ENCODE data around the gene PTPRN2.
"Not testable (repeated sequence)": the region's sequence is repeated elsewhere in the genome, so short reads cannot be mapped to it uniquely, and the experiment has no call there.

PTPRN2 gene

GRCh38 chr7:158033925-158034324 lies 553.7 kb downstream of the PTPRN2 start:
- not testable (repeated sequence) for H3K79me1 ChIP-seq (ENCODE audit: low read length); H3K36me3 ChIP-seq (ENCODE audit: control insufficient read depth, insufficient read depth, low read length); H3K4me3 ChIP-seq (ENCODE audit: low read length); H2BK120ac ChIP-seq (ENCODE audit: low read depth, low read length); H2AK5ac ChIP-seq (ENCODE audit: low read length); H3K79me2 ChIP-seq (ENCODE audit: control insufficient read depth, insufficient read depth, low read length); H4K8ac ChIP-seq (ENCODE audit: low read depth, low read length); H3K56ac ChIP-seq (ENCODE audit: low read length); H3K4me1 ChIP-seq (ENCODE audit: control insufficient read depth, low read depth, low read length); H3K27me3 ChIP-seq (ENCODE audit: insufficient read depth, low read length, poor library complexity); H4K5ac ChIP-seq (ENCODE audit: low read length); H3K4ac ChIP-seq (ENCODE audit: low read depth, low read length); H3K27ac ChIP-seq (ENCODE audit: low read depth, low read length); H2BK15ac ChIP-seq (replicated peaks; ENCODE audit: low read depth); H3K9ac ChIP-seq (ENCODE audit: low read length); H3K18ac ChIP-seq (ENCODE audit: low read length); DNase-seq; H2BK5ac ChIP-seq (ENCODE audit: low read length); H3K4me2 ChIP-seq (ENCODE audit: low read length); H3K23ac ChIP-seq (ENCODE audit: low read length)
- no CpG with 5 or more reads among the region's 6 CpGs for WGBS (ENCODE audit: extremely low coverage, insufficient coverage, low lambda C conversion rate)

DNA sequence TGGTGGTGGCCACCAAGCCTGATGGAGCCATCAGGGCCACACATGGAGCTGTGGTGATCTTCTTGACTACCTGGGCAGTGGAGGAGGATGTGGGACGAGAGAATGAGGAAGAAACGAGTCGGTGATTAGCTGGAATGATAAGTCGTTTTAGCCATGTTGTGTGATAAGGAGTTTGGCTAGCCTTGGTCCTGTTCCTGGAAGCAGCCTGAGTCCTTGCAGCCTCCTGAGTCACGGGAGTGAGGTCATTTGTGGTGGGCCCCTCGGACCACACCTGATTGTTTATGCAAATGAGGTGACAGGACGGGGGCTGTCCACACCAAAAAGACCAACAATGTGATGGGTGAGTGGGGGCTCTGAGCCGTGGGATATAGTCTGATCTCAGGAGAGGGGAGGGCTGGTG lies 554.4 kb downstream of the PTPRN2 start:
- H3K9ac ChIP-seq (ENCODE audit: low read length) = no peak overlapping the region
- no peak overlapping the region for H3K56ac ChIP-seq (ENCODE audit: low read length)
- H3K27ac ChIP-seq (ENCODE audit: low read depth, low read length) = no peak overlapping the region
- no peaks in the 10 kb centered on the region for H3K79me2 ChIP-seq (ENCODE audit: control insufficient read depth, insufficient read depth, low read length)
- no peak for DNase-seq
- H2BK15ac ChIP-seq (replicated peaks; ENCODE audit: low read depth) = no peak overlapping the region
- H2AK5ac ChIP-seq (ENCODE audit: low read length) = no peak overlapping the region
- no peak overlapping the region for H3K4ac ChIP-seq (ENCODE audit: low read depth, low read length)
- no peak overlapping the region for H3K23ac ChIP-seq (ENCODE audit: low read length)
- no peak overlapping the region for H3K4me2 ChIP-seq (ENCODE audit: low read length)
- no peak overlapping the region for H2BK5ac ChIP-seq (ENCODE audit: low read length)
- no peak overlapping the region for H3K4me3 ChIP-seq (ENCODE audit: low read length)
- H4K5ac ChIP-seq (ENCODE audit: low read length) = no peak overlapping the region
- WGBS (ENCODE audit: extremely low coverage, insufficient coverage, low lambda C conversion rate) = no CpG with 5 or more reads among the region's 8 CpGs
- H2BK120ac ChIP-seq (ENCODE audit: low read depth, low read length) = no peak overlapping the region
- H4K8ac ChIP-seq (ENCODE audit: low read depth, low read length) = no peak overlapping the region
- no peak overlapping the region for H3K18ac ChIP-seq (ENCODE audit: low read length)
- no peaks in the 10 kb centered on the region for H3K27me3 ChIP-seq (ENCODE audit: insufficient read depth, low read length, poor library complexity)
- no peaks in the 10 kb centered on the region for H3K36me3 ChIP-seq (ENCODE audit: control insufficient read depth, insufficient read depth, low read length)
- H3K79me1 ChIP-seq (ENCODE audit: low read length) = no peaks in the 10 kb centered on the region
- no peaks in the 10 kb centered on the region for H3K4me1 ChIP-seq (ENCODE audit: control insufficient read depth, low read depth, low read length)

- no peak overlapping the region for H2BK5ac ChIP-seq (ENCODE audit: low read length)
- H2AK5ac ChIP-seq (ENCODE audit: low read length) = no peak overlapping the region
- H4K8ac ChIP-seq (ENCODE audit: low read depth, low read length) = no peak overlapping the region
- H3K18ac ChIP-seq (ENCODE audit: low read length) = no peak overlapping the region
- DNase-seq = no peak
- H4K5ac ChIP-seq (ENCODE audit: low read length) = no peak overlapping the region
- H3K79me1 ChIP-seq (ENCODE audit: low read length) = no peaks in the 10 kb centered on the region
- H3K4me1 ChIP-seq (ENCODE audit: control insufficient read depth, low read depth, low read length) = no peaks in the 10 kb centered on the region
- no peak overlapping the region for H3K9ac ChIP-seq (ENCODE audit: low read length)
- no CpG with 5 or more reads among the region's 11 CpGs for WGBS (ENCODE audit: extremely low coverage, insufficient coverage, low lambda C conversion rate)
- no peaks in the 10 kb centered on the region for H3K79me2 ChIP-seq (ENCODE audit: control insufficient read depth, insufficient read depth, low read length)
- H3K4me3 ChIP-seq (ENCODE audit: low read length) = no peak overlapping the region
- H3K27ac ChIP-seq (ENCODE audit: low read depth, low read length) = no peak overlapping the region
- H3K4me2 ChIP-seq (ENCODE audit: low read length) = no peak overlapping the region
- no peaks in the 10 kb centered on the region for H3K27me3 ChIP-seq (ENCODE audit: insufficient read depth, low read length, poor library complexity)
- H3K23ac ChIP-seq (ENCODE audit: low read length) = no peak overlapping the region
- H2BK15ac ChIP-seq (replicated peaks; ENCODE audit: low read depth) = no peak overlapping the region
- no peak overlapping the region for H3K56ac ChIP-seq (ENCODE audit: low read length)
- H3K4ac ChIP-seq (ENCODE audit: low read depth, low read length) = no peak overlapping the region
- H2BK120ac ChIP-seq (ENCODE audit: low read depth, low read length) = no peak overlapping the region
- no peaks in the 10 kb centered on the region for H3K36me3 ChIP-seq (ENCODE audit: control insufficient read depth, insufficient read depth, low read length)
These were observed 555.0 kb downstream of the PTPRN2 start for GRCh38 chr7:158032561-158033115.

DNA sequence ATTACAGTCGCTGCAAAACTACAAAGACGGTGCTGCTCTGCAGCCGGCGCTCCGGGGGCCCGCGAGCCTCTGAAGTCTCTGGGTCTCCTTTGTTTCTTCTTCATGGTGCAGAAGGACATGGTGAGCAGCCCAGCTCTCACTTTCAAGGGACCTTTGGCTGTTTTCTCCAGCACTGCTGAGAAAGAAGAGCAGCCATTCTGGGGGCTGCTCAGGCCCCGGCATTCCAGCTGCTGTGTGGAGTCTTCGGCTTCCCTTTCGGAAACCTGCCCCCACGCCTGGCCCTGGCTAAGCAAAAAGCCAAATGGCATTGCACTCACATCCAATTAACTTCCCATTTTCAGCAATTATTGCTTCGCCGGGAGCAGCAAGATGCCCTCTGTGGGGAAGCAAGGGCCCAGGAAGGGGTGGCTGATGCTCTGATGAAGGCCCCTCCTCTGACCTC lies 555.7 kb downstream of the PTPRN2 start:
- H3K27me3 ChIP-seq (ENCODE audit: insufficient read depth, low read length, poor library complexity) = no peaks in the 10 kb centered on the region
- H2BK5ac ChIP-seq (ENCODE audit: low read length) = no peak overlapping the region
- no peak overlapping the region for H2BK120ac ChIP-seq (ENCODE audit: low read depth, low read length)
- no peak overlapping the region for H3K4me3 ChIP-seq (ENCODE audit: low read length)
- H3K79me2 ChIP-seq (ENCODE audit: control insufficient read depth, insufficient read depth, low read length) = no peaks in the 10 kb centered on the region
- no peak overlapping the region for H3K27ac ChIP-seq (ENCODE audit: low read depth, low read length)
- no peaks in the 10 kb centered on the region for H3K4me1 ChIP-seq (ENCODE audit: control insufficient read depth, low read depth, low read length)
- H3K23ac ChIP-seq (ENCODE audit: low read length) = no peak overlapping the region
- no peak overlapping the region for H4K5ac ChIP-seq (ENCODE audit: low read length)
- no peak overlapping the region for H2BK15ac ChIP-seq (replicated peaks; ENCODE audit: low read depth)
- no peak overlapping the region for H3K56ac ChIP-seq (ENCODE audit: low read length)
- H3K18ac ChIP-seq (ENCODE audit: low read length) = no peak overlapping the region
- H3K79me1 ChIP-seq (ENCODE audit: low read length) = no peaks in the 10 kb centered on the region
- H3K4ac ChIP-seq (ENCODE audit: low read depth, low read length) = no peak overlapping the region
- no peaks in the 10 kb centered on the region for H3K36me3 ChIP-seq (ENCODE audit: control insufficient read depth, insufficient read depth, low read length)
- H3K9ac ChIP-seq (ENCODE audit: low read length) = no peak overlapping the region
- H2AK5ac ChIP-seq (ENCODE audit: low read length) = no peak overlapping the region
- no peak overlapping the region for H3K4me2 ChIP-seq (ENCODE audit: low read length)
- no CpG with 5 or more reads among the region's 13 CpGs for WGBS (ENCODE audit: extremely low coverage, insufficient coverage, low lambda C conversion rate)
- DNase-seq = no peak
- no peak overlapping the region for H4K8ac ChIP-seq (ENCODE audit: low read depth, low read length)

DNA sequence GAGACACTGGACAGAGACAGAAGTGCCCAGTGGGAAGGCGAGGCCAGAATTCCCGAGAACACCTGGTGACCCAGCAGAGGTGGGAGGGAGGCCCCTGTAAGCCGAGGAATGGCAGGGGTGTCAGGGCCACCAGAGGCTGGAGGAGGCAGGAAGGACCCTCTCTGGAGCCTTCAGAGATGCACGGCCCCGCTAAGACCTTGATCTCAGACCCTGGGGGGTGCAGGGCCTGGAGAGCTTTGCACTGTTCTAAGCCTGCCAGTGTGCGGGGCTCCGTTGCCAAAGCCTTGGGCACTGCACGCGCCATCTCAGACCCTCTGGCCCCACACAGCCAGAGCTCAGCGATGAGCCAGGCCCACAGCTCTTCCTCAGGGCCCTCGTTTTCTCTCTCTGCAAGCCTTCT lies 557.1 kb downstream of the PTPRN2 start:
- Histone ChIP-seq H3K9ac (ENCODE audit: low read length) (no peak overlapping the region), H3K79me1 (ENCODE audit: low read length) (no peaks in the 10 kb centered on the region), H3K4me1 (ENCODE audit: control insufficient read depth, low read depth, low read length) (no peaks in the 10 kb centered on the region), H4K5ac (ENCODE audit: low read length) (no peak overlapping the region), H2BK5ac (ENCODE audit: low read length) (no peak overlapping the region), H3K18ac (ENCODE audit: low read length) (no peak overlapping the region), H2BK120ac (ENCODE audit: low read depth, low read length) (no peak overlapping the region), H3K4me3 (ENCODE audit: low read length) (no peak overlapping the region), H4K8ac (ENCODE audit: low read depth, low read length) (no peak overlapping the region), H3K27me3 (ENCODE audit: insufficient read depth, low read length, poor library complexity) (no peaks in the 10 kb centered on the region), H3K79me2 (ENCODE audit: control insufficient read depth, insufficient read depth, low read length) (no peaks in the 10 kb centered on the region), H3K4me2 (ENCODE audit: low read length) (no peak overlapping the region), H3K23ac (ENCODE audit: low read length) (no peak overlapping the region), H2AK5ac (ENCODE audit: low read length) (no peak overlapping the region), H3K27ac (ENCODE audit: low read depth, low read length) (no peak overlapping the region), H3K4ac (ENCODE audit: low read depth, low read length) (no peak overlapping the region), H2BK15ac (replicated peaks; ENCODE audit: low read depth) (no peak overlapping the region), H3K56ac (ENCODE audit: low read length) (no peak overlapping the region), H3K36me3 (ENCODE audit: control insufficient read depth, insufficient read depth, low read length) (no peaks in the 10 kb centered on the region)
- DNase-seq = no peak
- WGBS (ENCODE audit: extremely low coverage, insufficient coverage, low lambda C conversion rate) = no CpG with 5 or more reads among the region's 11 CpGs

DNA sequence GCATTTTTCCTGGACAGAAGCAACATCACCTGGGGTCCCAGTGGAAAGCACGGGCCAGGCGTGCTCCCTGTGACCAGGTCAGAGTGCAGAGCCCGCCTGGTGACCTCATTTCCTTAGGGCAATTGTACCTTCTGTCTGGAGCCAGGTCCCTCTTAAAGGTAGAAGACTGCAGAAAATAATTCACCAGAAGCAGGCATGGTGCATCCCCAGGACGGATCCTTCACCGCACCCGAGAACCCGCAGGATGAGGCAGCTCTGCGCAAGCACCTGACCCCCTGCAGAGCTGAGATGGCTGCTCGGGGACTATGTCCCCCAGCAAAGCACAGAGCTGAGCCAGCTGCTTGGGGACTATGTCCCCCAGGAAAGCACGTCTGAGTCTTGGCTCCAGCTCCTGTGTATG lies 557.6 kb downstream of the PTPRN2 start:
- Histone ChIP-seq H2BK5ac (ENCODE audit: low read length) (no peak overlapping the region), H3K4me3 (ENCODE audit: low read length) (no peak overlapping the region), H3K4ac (ENCODE audit: low read depth, low read length) (no peak overlapping the region), H3K56ac (ENCODE audit: low read length) (no peak overlapping the region), H3K18ac (ENCODE audit: low read length) (no peak overlapping the region), H3K23ac (ENCODE audit: low read length) (no peak overlapping the region), H2AK5ac (ENCODE audit: low read length) (no peak overlapping the region), H2BK15ac (replicated peaks; ENCODE audit: low read depth) (no peak overlapping the region), H3K27me3 (ENCODE audit: insufficient read depth, low read length, poor library complexity) (no peaks in the 10 kb centered on the region), H3K27ac (ENCODE audit: low read depth, low read length) (no peak overlapping the region), H4K5ac (ENCODE audit: low read length) (no peak overlapping the region), H3K36me3 (ENCODE audit: control insufficient read depth, insufficient read depth, low read length) (no peaks in the 10 kb centered on the region), H3K4me2 (ENCODE audit: low read length) (no peak overlapping the region), H3K79me2 (ENCODE audit: control insufficient read depth, insufficient read depth, low read length) (no peaks in the 10 kb centered on the region), H2BK120ac (ENCODE audit: low read depth, low read length) (no peak overlapping the region), H4K8ac (ENCODE audit: low read depth, low read length) (no peak overlapping the region), H3K4me1 (ENCODE audit: control insufficient read depth, low read depth, low read length) (no peaks in the 10 kb centered on the region), H3K79me1 (ENCODE audit: low read length) (no peaks in the 10 kb centered on the region), H3K9ac (ENCODE audit: low read length) (no peak overlapping the region)
- WGBS (ENCODE audit: extremely low coverage, insufficient coverage, low lambda C conversion rate) = no CpG with 5 or more reads among the region's 10 CpGs
- no peak for DNase-seq
